Epidermal melanocyte (primary cell): ENCODE measurements around the gene RTP5.
A peak's percentile ranks its signal among the peaks of the same experiment; 100 is the strongest.

Experiments
- DNase-seq: peaks from one replicate; pipeline ENCODE4 v3.0.0; 2011; ENCODE audit warnings: low spot score; ENCODE audit not compliant: insufficient read length

The RTP5 gene

DNA sequence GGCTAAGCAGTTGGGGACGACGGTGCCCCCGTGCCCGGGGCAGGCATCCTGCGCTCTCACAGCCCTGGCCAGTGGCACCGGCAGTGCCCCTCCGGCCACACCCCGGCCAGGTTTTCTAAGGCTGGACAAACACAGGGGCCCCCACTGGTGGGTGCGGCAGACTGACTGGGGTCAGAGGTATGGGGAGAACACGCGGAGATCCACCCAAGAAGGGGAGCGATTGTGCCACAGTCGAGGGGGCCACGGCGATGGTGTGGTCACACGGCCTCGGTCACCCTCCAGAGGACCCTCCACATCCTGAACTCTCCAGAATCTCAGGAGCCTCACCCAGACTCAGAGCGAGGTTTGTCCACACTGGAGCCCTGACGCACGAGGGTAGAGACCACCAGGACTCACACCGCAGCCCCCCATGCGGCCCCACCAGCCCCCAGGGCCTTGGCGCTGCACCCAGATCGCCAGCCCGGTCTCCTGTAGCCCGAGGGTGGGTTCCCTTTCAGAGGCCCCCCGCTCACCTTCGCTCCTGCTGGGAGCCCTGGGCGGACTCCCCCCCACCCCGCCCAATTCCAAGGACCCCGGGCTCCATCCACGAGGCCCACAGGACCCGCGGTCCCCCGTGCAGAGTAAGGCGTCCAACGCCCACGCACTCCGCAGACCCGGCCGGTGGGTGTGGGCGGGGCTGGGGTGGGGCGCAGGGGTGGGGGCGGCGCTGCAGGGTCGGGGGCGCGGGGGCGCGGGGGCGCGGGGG lies 26.0 kb upstream of the RTP5 start:
- DNase-seq = no peak

DNA sequence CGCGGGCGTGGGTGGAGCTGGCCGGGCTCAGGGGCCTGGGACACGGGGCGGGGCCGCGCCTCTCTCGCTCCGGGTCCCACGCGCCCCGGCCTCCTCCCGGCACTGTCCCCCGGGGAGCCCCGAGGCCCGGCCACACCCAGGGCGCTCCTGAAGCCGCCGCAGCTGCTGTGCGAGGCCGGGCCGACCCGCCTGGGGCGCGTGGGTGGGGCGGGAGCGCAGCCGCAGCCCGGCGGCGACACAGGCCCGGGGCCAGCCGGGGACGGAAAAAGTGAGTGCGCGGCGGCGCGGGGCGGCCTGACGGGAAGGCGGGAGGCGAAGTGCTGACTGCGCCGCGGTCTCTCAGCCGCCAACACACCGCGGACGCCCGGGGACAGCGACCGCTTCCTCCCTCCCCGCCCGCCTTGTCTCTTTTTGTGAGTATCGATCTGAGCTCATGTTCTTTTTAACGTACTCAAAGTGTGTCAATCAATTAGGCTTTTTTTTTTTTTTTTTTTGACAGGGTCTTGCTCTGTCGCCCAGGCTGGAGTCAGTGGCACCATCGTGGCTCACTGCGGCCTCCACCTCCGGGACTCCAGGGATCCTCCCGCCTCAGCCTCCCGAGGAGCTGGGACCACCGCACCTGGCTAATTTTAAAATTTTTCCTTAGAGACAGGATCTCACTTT lies 25.3 kb upstream of the RTP5 start:
- DNase-seq = peak; percentile 46

DNA sequence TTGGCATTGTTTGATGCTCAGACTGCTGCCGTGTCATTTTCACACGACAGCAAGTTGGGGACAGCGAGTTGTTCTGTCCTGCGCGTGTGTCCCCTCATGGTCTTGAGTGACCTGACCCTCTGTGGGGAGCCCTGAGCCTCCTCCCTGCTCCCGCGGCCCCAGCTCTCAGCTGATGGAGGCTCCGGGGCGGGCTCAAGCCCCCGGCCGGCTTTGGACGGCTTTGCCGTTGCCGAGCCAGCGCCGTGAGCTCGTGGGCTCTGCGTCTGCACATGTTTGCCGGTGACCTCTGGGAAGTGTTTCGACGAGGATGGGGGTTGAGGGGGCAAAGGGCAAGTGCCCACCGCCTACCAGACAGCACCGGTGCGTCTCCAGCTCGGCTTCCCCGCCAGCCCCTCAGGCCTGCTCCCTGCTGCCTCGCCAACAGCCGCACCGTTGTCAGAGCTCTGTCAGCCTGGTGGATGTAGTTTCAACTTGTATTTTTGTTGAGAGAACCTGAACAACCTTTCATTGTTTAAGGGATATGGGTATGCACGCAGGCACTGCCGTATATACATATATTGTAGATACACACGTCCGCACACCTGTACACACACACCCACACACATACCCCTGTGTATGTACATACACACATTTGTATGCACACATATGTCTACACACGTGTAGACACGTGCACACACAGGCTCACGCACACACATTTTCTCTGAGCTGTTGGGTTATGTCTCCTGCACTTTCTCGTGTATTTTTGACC lies 24.5 kb upstream of the RTP5 start:
- DNase-seq = peak; percentile 18

- DNase-seq = peak; percentile 13
These were observed 23.1 kb upstream of the RTP5 start for GRCh38 chr2:241846406-241846805.

DNA sequence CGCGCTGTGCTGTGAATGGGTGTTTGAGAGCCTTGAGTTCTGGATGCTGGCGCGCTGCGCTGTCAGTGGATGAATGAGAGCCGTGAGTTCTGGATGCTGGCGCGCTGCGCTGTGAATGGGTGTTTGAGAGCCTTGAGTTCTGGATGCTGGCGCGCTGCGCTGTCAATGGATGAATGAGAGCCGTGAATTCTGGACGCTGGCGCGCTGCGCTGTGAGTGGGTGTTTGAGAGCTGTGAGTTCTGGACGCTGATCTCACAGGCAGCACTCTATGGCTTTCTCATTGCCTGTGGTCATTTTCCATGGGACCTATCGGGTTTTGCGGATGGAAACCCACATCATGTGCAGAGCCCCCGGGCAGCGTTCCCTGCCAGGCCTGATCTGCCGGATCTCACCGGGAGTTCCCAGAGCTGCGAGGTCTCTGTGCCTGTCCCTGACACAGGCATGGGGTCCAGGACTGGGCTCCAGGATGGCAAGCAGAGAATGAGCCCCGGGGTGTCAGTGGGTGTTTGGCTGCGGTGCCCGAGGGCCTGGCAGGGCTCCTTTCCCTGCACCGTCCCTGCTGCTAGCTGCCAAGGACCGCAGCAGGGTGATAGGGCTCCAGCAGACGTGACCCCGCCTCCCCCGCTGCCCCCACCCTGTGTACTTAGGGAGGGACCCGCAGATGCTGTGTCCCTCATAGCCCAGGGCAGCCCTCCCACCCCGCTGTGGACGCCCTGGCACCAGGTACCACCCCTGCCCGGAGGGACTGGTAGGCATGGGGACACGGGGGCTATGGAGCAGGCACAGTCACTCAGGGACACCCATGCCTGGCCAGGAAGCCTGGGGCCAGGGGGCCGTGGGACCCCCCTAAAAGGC lies 20.5 kb upstream of the RTP5 start:
- no peak for DNase-seq

DNA sequence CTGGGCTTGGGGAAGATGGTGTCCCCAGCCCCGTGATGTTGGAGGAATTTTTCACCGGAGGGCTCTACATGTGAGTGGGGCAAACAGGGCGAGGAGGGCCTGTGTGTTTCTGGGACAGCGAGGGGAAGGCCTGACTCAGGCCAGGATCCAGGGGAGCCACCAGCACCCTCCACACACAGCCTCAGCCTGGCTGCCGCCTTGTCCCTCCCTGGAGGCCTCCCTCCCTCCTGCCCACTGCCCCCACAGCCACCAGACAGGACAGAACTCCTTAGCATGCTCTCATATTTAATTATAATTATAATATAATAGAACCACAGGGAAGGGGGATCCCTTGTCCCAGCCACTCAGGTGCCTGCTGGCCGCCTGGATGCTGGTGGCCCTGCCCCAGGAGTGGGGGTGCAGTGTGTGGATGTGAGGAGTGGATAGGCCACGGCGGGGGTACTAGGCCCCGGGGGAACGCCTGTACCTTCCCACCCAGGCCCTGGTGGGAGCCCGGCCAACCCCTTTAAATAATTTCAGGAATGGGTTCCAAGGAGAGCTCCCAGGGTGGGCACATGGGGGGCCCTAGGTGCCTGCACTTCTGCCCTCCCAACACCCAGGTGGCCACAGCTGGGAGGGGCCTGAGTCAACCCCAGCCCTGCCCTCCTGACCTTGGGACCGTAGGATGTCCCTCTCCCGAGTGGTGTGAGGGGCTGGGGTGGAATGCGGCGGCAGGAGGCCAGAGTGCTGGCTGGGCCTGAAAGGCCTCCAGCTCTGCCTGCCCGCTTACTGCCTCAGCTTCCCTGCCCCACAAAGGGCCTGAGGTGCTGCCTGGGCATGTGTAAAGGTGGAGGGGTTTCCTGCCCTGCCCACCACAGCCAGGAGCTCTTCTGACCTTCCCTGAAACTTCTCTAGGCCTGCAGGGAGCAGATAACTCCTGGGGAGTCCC lies 19.6 kb upstream of the RTP5 start:
- peak; percentile 13 for DNase-seq

DNA sequence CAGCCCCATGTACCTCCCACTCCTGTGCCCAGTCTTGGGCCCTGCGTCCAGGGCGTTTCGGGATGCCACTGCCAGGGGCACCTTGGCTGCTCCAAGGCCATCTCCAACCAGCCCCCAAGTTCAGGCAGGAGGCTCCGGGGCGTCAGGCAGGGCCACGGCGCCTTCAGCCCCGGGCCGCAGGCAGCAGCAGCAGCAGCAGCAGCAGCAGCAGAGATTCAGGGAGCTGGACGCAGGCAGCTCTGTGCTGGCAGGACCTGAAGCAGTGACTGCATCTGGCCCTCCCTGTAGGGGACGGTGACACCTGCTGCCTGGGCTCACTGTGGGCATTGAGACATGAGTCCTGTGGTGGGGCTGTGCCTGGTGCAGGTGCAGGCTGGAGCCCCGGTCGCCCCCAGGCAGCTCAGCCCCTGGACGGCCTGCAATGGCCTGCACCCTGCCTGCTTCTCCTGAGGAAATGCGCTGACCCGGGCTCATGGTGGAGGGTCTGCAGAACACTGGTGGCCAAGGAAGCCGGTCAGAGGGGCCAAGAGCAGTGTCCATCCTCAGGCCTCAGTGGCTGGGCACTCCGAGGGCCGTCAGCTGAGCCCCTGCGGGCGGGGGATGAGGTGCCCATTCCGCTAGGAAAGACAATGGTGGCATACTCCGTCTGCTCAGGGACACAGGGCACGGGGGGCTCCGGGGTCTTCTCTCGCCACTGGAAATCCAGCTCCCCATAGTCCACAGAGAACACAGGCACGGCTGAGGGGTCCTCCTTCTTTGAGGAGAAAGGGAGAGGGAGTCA lies 18.8 kb upstream of the RTP5 start:
- DNase-seq = no peak

DNA sequence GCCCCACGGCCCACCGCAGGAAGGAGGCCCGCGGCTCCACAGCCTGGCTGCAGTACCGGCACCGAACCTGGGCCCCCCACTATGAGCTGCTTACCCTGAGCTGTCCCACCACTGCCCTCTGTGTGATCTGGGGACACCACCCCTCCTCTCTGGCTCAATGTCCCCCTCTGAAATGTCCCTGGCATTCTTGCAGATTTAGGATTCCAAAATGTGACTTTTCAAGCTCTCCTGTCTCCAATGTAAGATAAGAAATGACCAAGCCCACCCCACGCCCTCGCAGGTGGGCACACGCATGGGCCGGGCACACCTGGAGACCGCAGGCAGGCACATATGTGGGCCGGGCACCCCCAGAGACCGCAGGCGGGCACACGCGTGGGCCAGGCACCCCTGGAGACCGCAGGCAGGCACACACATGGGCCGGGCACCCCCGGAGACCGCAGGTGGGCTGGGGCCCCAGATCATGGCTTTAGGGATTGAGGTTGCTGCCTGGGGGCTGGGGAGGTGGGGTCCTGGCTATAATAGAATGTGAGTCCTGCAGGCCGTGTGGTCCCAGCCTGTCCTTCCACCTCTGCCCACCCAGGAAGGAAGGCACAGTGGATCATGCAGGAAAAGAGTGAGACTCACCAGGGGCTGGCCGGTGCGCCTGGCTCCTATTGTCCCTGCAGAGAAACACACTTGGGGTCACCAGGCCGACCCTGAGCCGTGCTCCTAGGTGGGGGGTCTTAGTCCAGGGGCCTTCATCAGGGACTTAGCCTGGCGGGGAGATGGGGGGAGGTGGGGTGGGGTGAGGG lies 18.0 kb upstream of the RTP5 start:
- no peak for DNase-seq

- DNase-seq = no peak
These were observed 17.2 kb upstream of the RTP5 start for GRCh38 chr2:241852116-241852980.

GRCh38 chr2:241852981-241853631 lies 16.4 kb upstream of the RTP5 start:
- DNase-seq = no peak

DNA sequence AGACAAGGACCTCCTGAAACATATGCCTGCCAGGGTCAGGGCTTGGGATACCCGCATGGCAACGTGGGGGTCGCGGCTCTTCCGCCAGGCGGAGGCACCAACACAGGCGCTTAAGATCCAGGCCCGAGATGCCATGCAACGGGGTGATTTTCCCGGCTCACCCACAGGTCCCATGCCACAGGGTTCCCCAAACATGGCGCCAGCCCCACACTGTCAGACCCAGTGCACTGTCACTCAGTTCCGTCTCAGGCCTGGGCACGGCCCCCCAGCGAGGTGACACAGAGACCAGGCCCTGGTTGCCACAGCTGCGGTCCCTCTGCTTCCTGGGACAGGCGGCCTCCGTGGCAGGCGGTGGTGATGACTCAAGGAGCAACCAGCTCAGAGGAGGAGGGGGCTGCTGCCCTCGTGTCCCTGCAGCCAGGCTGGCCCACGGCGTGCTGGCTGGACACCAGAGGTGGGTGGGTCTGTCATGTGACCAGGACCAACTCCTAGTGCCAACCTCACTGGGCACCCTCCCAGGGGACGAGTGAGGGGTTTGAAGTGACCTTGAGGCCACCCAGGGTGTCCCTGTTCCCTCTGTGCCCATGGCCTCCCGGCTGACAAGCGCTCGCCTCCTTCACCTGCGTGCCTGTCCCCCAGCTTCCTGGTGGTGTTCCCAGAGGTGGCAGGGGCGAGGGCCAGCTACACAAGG lies 15.7 kb upstream of the RTP5 start:
- no peak for DNase-seq

DNA sequence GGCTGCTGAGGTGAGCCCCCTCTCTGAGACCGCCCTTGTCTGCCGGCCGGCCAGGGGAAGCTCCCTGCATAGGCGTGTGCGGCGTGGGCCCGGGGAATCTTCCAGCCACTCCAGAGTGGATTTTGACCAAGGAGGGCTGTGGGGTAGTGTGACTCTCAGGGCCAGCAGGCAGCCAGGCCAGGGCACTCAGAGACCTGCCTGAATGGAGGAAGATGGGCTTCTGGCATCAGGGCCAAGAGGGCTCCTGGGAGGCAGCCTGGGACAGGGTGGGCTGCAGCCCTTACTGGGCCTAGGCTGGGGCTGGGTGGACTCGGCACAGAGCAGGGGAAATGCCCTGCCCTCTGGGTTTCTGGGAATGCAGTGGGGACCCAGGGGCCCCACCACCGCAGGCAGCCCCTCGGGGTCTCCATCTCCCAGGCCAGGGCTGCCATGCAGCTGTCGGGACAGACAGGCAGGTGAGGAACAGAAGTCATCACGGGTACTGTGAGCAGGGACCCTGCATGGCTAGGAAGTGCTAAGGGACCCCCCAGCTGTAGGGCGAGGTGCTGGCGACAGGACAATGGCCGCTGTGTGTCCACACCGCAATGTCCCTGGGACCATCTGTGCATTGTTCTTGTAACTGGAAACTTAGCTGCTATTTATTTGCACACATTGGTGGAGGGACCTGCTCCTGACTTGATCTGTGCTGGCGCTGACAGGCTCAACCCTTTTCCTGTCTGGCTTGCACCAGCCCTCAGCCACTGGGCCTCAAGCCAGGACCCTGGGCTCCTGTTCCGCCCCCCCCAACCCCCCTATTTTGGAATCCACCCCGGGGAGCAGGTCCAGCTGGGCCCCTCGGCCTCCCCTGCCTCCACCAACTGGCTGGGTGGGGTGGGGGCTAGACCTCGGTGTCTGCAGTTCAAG lies 14.9 kb upstream of the RTP5 start:
- DNase-seq = no peak

DNA sequence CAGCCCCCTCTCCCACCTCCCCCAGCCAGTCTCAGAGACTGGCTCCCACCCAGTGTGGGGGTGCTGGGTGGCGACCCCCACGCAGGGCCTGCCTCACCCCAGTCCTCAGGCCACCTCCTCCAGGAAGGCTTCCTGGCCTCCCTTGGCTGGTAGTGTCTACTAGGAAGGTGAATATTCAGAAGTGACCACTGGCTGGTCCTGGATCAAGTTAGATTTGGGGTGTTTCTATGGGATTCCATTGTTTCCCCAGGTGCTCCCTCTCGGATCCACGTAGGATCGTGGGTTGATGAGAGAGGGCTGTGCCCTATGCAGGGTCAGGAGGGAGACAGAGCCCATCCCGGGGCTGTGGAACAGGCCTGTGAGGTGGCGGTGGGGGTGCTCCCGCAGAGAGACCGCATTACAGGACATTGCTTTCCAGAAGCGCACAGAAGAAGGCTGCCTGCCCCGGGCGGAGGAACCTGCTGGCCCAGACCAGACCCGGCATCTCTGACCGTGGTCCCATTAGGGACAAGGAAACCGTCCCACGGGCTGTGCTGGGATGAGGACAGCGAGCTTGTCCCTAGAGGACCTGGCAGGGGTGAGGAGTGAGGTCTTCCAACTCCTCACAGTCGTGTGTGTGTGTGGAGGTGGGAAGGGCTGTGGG lies 14.2 kb upstream of the RTP5 start:
- DNase-seq = no peak

DNA sequence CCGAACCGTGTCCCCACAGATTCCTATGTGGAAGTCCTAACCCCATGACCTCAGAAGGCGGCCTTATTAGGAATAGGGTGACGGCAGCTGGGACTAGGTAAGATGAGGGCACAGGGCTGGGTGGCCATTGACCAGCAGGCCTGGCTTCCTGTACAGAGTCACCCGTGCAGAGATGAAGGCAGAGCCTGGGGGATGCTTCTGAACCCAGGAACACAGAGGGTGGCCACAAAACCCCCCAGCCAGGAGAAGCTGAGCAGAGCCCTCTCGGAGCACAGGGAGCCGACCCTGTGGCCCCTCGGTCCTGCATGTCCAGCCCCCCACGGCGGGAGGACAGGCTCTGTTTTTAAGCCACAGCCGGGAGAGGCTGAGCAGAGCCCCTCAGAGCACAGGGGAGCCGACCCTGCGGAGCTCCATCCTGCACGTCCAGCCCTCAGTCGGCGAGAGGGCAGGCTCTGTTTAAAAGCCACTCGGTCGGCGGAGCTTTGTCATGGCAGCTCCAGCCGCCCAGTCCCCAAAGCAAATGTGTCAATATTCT lies 13.6 kb upstream of the RTP5 start:
- no peak for DNase-seq

DNA sequence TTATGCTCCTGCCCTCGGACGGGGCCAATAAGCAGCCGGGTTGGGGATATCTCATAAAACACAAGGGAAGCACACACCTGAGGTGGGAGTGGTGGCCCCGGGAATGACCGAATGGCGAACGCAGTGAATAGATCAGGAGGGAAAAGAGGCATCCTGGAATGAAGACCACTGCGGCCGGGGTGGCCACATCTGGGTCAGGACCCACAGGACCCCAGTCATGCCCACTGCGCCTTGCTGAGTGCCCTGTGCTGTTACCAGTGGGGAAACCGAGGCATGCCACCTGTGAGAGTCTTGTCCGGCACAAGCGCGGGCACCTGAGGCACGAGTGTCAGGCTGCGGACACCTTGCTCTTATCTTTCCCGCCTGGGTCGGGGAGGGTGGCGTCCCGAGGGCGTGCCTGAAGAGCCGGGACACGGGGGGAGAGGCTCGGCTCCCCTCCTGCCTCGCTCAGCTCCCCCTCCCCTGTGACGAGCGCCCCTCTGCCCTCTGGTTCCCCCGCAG lies 12.4 kb upstream of the RTP5 start:
- DNase-seq = no peak
